Ovary (tissue), 9 donors: ENCODE measurements around the gene CTU1. TPM values are rescaled to one million over a fixed set of nuclear protein-coding genes. Genes with fewer than 3 reads are reported as not detected.
"Not testable (repeated sequence)": the region's sequence is repeated elsewhere in the genome, so short reads cannot be mapped to it uniquely, and the experiment has no call there.

Source experiments
- DNase-seq, 5 donors: peaks; one replicate each; pipeline ENCODE4 v3.0.0-alpha.2; 2019 to 2020
- H3K27ac ChIP-seq, 2 donors: fragments of 200-600 bp; one replicate each; pipeline versions ENCODE4 v1.5.1 to v1.8.0; 2019 to 2022
- H3K27me3 ChIP-seq: fragments of 200-600 bp; one replicate; pipeline ENCODE4 v1.8.0; 2022
- H3K36me3 ChIP-seq: fragments of 200-600 bp; sonication (generic); one replicate; pipeline ENCODE4 v1.5.1; 2019
- H3K4me1 ChIP-seq: one replicate; pipeline ENCODE4 v1.8.1; 2013; ENCODE audit warnings: mild to moderate bottlenecking, moderate library complexity; ENCODE audit not compliant: insufficient read depth
- H3K4me3 ChIP-seq: fragments of 200-600 bp; sonication (generic); one replicate; pipeline ENCODE4 v1.5.1; 2017
- H3K9me3 ChIP-seq, 2 donors: fragments of 200-600 bp in 1 of 2; sonication (generic) in 1 of 2; one replicate each; pipeline versions ENCODE4 v1.5.1 to v1.8.1; 2013 to 2019; ENCODE audit warnings: mild to moderate bottlenecking in 1 of 2, moderate library complexity in 1 of 2
- CTCF ChIP-seq, 3 donors: fragments of 450-650 bp in 2 of 3; fragments of 200-600 bp in 1 of 3; IDR thresholded peaks; one replicate each; pipeline versions ENCODE4 v1.5.1 to v1.8.0; 2016 to 2022; ENCODE audit warnings: antibody characterized with exemption in 3 of 3, mild to moderate bottlenecking in 1 of 3
- EP300 ChIP-seq: sonication (generic); formaldehyde crosslinking; IDR thresholded peaks from one replicate; pipeline ENCODE4 v1.6.1; 2017; ENCODE audit warnings: antibody characterized with exemption
- POLR2A ChIP-seq: fragments of 450-650 bp; IDR thresholded peaks from one replicate; pipeline ENCODE4 v1.6.1; 2017; ENCODE audit warnings: antibody characterized with exemption, mild to moderate bottlenecking, moderate library complexity
- WGBS, 3 donors: extraction: QIAGEN DNeasy Blood & Tissue Kit in 1 of 3; methylation state at CpG; one replicate each; pipeline versions ENCODE4 v1.1.5 to v1.1.7; 2013 to 2017; 5-methylcytosine and 5-hydroxymethylcytosine counted together
- intact Hi-C, 4 donors: fragments of 100-400 bp; cut with DNase I; formaldehyde crosslinking; loops; one replicate each; pipeline versions ENCODE4 v1.11.0 to v1.15.1; 2022 to 2023
- polyA plus RNA-seq, 2 donors: library from polyadenylated mRNA; stranded (reverse); fragments of 200-250 nt in 1 of 2; fragments of 350-450 nt in 1 of 2; fragmentation: Illumina TruSeq in 1 of 2; extraction: RNeasy Lipid Tissue Mini Kit (QIAGEN cat#74804) in 1 of 2; gene quantifications; one replicate each; pipeline ENCODE4 v1.2.3, GENCODE V29; 2013 to 2014
- total RNA-seq, 7 donors: library from RNA; depleted of rRNA in 2 of 7; stranded (reverse); fragments of >200 nt in 2 of 7; fragmentation: NEBNext Ultra II Directional in 3 of 7; extraction: Animal tissue kit (Norgen Biotek cat#: 25700) in 3 of 7; gene quantifications; one replicate each; pipeline versions ENCODE4 v1.1.0 to v1.2.4, GENCODE V29; 2016 to 2023
- donor health status: DM: no; HTN: no; CAD: no; lungs with moderate emphysema.
- donor health status: DM: no; HTN: no; CAD: no.
- donor health status: Bipolar disorder and iron deficiency.
- donor health status: DM: yes; HTN: yes; CAD: no.
- donor health status: DM: no; HTN: no; CAD: no.
- donor health status: DM: yes; HTN: yes; CAD: no.

Gene CTU1
- total and polyA plus RNA-seq, 9 donors = 1.1 to 17.2 (median 12.3) TPM

GRCh38 chr19:51144482-51145045 is 36.4 kb upstream of the CTU1 start:
- no peak for DNase-seq
- H3K9me3 ChIP-seq = no peaks in the 10 kb centered on the region
- WGBS, 3 donors = 86 to 88% (median 88%) methylated on average over 10 to 11 of the region's 11 CpGs
- intact Hi-C loops = no loop called here
- no peaks in the 10 kb centered on the region for H3K36me3 ChIP-seq
- no peak overlapping the region for H3K4me3 ChIP-seq
- H3K4me1 ChIP-seq = no peaks in the 10 kb centered on the region
- TF ChIP-seq CTCF (IDR thresholded peaks at IDR 0.05) = no peak
- no peak for TF ChIP-seq EP300
- TF ChIP-seq POLR2A = no peak
- no peaks in the 10 kb centered on the region for H3K27me3 ChIP-seq
- no peak overlapping the region for H3K27ac ChIP-seq

GRCh38 chr19:51143486-51143885 is 35.3 kb upstream of the CTU1 start:
- no peaks in the 10 kb centered on the region for H3K9me3 ChIP-seq
- H3K27ac ChIP-seq = no peak overlapping the region
- intact Hi-C loops = no loop called here
- no peaks in the 10 kb centered on the region for H3K27me3 ChIP-seq
- DNase-seq = no peak
- no peaks in the 10 kb centered on the region for H3K36me3 ChIP-seq
- no peaks in the 10 kb centered on the region for H3K4me1 ChIP-seq
- H3K4me3 ChIP-seq = no peak overlapping the region
- no peak for TF ChIP-seq EP300
- TF ChIP-seq POLR2A = no peak
- TF ChIP-seq CTCF (IDR thresholded peaks at IDR 0.05) = no peak
- WGBS, 3 donors = 90 to 91% (median 91%) methylated on average over 5 of the region's 5 CpGs

GRCh38 chr19:51142809-51143475 is 34.7 kb upstream of the CTU1 start:
- DNase-seq, H3K9me3 ChIP-seq, H3K27me3 ChIP-seq, H3K4me3 ChIP-seq, H3K27ac ChIP-seq, intact Hi-C loops, H3K4me1 ChIP-seq, H3K36me3 ChIP-seq: not testable (repeated sequence)
- 84 to 90% (median 85%) methylated on average over 12 to 15 of the region's 15 CpGs for WGBS, 3 donors

- Histone ChIP-seq H3K9me3 (no peaks in the 10 kb centered on the region), H3K27ac (no peak within 1 kb of the TSS), H3K27me3 (no peaks in the 10 kb centered on the region), H3K36me3 (no peaks in the 10 kb centered on the region), H3K4me3 (no peak within 1 kb of the TSS), H3K4me1 (no peaks in the 10 kb centered on the region)
- TF ChIP-seq POLR2A = no peak
- TF ChIP-seq CTCF (IDR thresholded peaks at IDR 0.05) = no peak
- TF ChIP-seq EP300 = no peak
- no peak for DNase-seq
- intact Hi-C loops = no loop called here
- WGBS, 3 donors = 66 to 74% (median 70%) methylated on average over 13 to 14 of the region's 14 CpGs
Observed at GRCh38 chr19:51142119-51142518, 33.9 kb upstream of the CTU1 start, which contains the start of gene SIGLEC7. Gene SIGLEC7, plus strand, starts transcription at chr19:51142301. Its CDS starts 69 bp downstream, at chr19:51142370.

GRCh38 chr19:51141181-51141580 is 33.0 kb upstream of the CTU1 start:
- DNase-seq = no peak
- no peak overlapping the region for H3K27ac ChIP-seq
- H3K27me3 ChIP-seq = no peaks in the 10 kb centered on the region
- no peaks in the 10 kb centered on the region for H3K36me3 ChIP-seq
- no peak overlapping the region for H3K4me3 ChIP-seq
- H3K9me3 ChIP-seq = no peaks in the 10 kb centered on the region
- TF ChIP-seq CTCF (IDR thresholded peaks at IDR 0.05) = no peak
- TF ChIP-seq EP300 = no peak
- TF ChIP-seq POLR2A = no peak
- WGBS, 3 donors = 88 to 91% (median 88%) methylated on average over 6 of the region's 6 CpGs
- no peaks in the 10 kb centered on the region for H3K4me1 ChIP-seq
- intact Hi-C loops = no loop called here
